IPS-15b (cell line): Measurements from ENCODE around the gene NSD1.

Experiments used
- H3K27me3 ChIP-seq: one replicate; pipeline ENCODE4 v1.6.1; 2013; ENCODE audit warnings: low read length; ENCODE audit not compliant: control insufficient read depth, insufficient read depth
- H3K36me3 ChIP-seq: one replicate; pipeline ENCODE4 v1.6.1; 2013; ENCODE audit warnings: low read length; ENCODE audit not compliant: control insufficient read depth, insufficient read depth
- H3K4me1 ChIP-seq: one replicate; pipeline ENCODE4 v1.6.1; 2013; ENCODE audit warnings: mild to moderate bottlenecking, low read length; ENCODE audit not compliant: control insufficient read depth, insufficient read depth
- H3K4me3 ChIP-seq: one replicate; pipeline ENCODE4 v1.5.1; 2013; ENCODE audit warnings: low read depth, low read length
- H3K9ac ChIP-seq: one replicate; pipeline ENCODE4 v1.6.1; 2013; ENCODE audit warnings: low read depth, mild to moderate bottlenecking, low read length
- H3K9me3 ChIP-seq: one replicate; pipeline ENCODE4 v1.6.1; 2013; ENCODE audit warnings: mild to moderate bottlenecking, low read length; ENCODE audit not compliant: control insufficient read depth, insufficient read depth

NSD1 gene

GRCh38 chr5:177288191-177288590, 154.6 kb downstream of the NSD1 start:
- Histone ChIP-seq H3K9ac (no peak overlapping the region), H3K4me3 (no peak overlapping the region), H3K36me3 (peaks cover 49% of the 10 kb centered on the region), H3K27me3 (no peaks in the 10 kb centered on the region), H3K9me3 (no peaks in the 10 kb centered on the region), H3K4me1 (no peaks in the 10 kb centered on the region)

DNA sequence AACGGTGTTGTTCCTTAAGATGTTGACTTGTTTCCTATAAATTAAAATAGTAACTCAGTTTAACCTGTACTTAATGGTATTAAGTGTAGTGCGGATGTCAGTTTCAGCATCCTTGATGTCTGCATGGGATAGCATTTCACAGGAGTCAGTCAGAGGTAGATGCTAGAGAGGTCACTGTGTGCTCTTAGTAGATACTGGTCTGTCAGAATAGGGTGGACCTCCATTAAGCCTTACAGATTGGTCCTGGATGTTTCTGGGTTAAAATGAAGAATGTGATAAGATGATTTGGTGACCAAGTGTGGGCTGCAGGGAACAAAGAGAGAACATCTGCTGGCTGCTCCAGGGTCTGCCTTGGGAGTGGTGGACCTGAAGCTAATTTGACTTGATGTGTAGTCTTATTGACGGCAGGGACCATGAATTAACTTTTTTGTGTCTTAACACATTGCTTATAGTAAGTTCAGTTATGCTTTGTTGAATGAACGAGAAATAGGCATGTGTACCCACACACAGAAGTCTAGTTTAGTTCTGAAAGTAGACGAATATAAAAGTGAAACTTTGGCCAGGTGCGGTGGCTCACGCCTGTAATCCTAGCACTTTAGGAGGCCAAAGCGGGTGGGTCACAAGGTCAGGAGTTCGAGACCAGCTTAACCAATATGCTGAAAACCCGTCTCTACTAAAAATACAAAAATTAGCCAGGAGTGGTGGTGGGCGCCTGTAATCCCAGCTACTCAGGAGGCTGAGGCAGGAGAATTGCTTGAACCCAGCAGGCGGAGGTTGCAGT, 157.4 kb downstream of the NSD1 start:
- Histone ChIP-seq H3K36me3 (peaks cover 62% of the 10 kb centered on the region), H3K9me3 (no peaks in the 10 kb centered on the region), H3K4me3 (no peak overlapping the region), H3K9ac (no peak overlapping the region), H3K4me1 (no peaks in the 10 kb centered on the region), H3K27me3 (no peaks in the 10 kb centered on the region)

GRCh38 chr5:177291735-177292134, 158.2 kb downstream of the NSD1 start:
- Histone ChIP-seq H3K4me3 (no peak overlapping the region), H3K4me1 (no peaks in the 10 kb centered on the region), H3K9me3 (no peaks in the 10 kb centered on the region), H3K9ac (no peak overlapping the region), H3K36me3 (peaks cover 61% of the 10 kb centered on the region), H3K27me3 (no peaks in the 10 kb centered on the region)

DNA sequence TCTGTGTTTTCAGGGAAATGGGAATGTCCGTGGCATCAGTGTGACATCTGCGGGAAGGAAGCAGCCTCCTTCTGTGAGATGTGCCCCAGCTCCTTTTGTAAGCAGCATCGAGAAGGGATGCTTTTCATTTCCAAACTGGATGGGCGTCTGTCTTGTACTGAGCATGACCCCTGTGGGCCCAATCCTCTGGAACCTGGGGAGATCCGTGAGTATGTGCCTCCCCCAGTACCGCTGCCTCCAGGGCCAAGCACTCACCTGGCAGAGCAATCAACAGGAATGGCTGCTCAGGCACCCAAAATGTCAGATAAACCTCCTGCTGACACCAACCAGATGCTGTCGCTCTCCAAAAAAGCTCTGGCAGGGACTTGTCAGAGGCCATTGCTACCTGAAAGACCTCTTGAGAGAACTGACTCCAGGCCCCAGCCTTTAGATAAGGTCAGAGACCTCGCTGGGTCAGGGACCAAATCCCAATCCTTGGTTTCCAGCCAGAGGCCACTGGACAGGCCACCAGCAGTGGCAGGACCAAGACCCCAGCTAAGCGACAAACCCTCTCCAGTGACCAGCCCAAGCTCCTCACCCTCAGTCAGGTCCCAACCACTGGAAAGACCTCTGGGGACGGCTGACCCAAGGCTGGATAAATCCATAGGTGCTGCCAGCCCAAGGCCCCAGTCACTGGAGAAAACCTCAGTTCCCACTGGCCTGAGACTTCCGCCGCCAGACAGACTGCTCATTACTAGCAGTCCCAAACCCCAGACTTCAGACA, 160.4 kb downstream of the NSD1 start:
- H3K4me3 ChIP-seq = no peak overlapping the region
- peaks cover 9% of the 10 kb centered on the region for H3K4me1 ChIP-seq
- no peaks in the 10 kb centered on the region for H3K9me3 ChIP-seq
- no peaks in the 10 kb centered on the region for H3K27me3 ChIP-seq
- H3K9ac ChIP-seq = no peak overlapping the region
- peaks cover 49% of the 10 kb centered on the region for H3K36me3 ChIP-seq

- H3K36me3 ChIP-seq = peaks cover 49% of the 10 kb centered on the region
- H3K4me3 ChIP-seq = no peak overlapping the region
- no peak overlapping the region for H3K9ac ChIP-seq
- H3K4me1 ChIP-seq = peaks cover 15% of the 10 kb centered on the region
- no peaks in the 10 kb centered on the region for H3K27me3 ChIP-seq
- no peaks in the 10 kb centered on the region for H3K9me3 ChIP-seq
Measured at GRCh38 chr5:177294632-177295031, 161.1 kb downstream of the NSD1 start.

- peaks cover 22% of the 10 kb centered on the region for H3K4me1 ChIP-seq
- H3K27me3 ChIP-seq = no peaks in the 10 kb centered on the region
- peaks cover 46% of the 10 kb centered on the region for H3K36me3 ChIP-seq
- H3K9me3 ChIP-seq = no peaks in the 10 kb centered on the region
- no peak overlapping the region for H3K9ac ChIP-seq
- no peak overlapping the region for H3K4me3 ChIP-seq
Measured at GRCh38 chr5:177295924-177296323, 162.4 kb downstream of the NSD1 start.

DNA sequence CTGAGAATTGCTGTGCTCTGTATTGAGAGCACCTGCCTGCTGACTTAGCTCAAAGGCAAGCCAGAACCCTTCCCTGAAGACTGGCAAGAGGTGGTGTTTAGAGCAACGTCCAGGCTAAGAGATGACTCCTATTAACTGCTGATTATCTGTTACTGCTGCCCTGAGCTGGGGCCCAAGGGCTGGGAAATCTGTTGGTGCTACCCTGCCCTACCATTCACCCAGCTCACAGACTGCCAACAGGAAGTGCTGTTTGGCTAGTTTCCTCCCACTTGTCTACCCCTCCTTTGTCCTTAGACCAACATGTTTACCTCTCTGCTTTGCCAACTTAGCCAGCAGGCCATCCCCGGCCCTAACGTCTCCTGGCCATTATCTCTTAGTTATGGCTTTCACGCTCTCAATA, 163.0 kb downstream of the NSD1 start:
- H3K27me3 ChIP-seq = no peaks in the 10 kb centered on the region
- no peaks in the 10 kb centered on the region for H3K9me3 ChIP-seq
- H3K4me1 ChIP-seq = peaks cover 22% of the 10 kb centered on the region
- no peak overlapping the region for H3K9ac ChIP-seq
- no peak overlapping the region for H3K4me3 ChIP-seq
- peaks cover 45% of the 10 kb centered on the region for H3K36me3 ChIP-seq

GRCh38 chr5:177297922-177298321, 164.3 kb downstream of the NSD1 start:
- Histone ChIP-seq H3K9me3 (no peaks in the 10 kb centered on the region), H3K9ac (no peak overlapping the region), H3K36me3 (peaks cover 40% of the 10 kb centered on the region), H3K4me3 (no peak overlapping the region), H3K27me3 (no peaks in the 10 kb centered on the region), H3K4me1 (peaks cover 22% of the 10 kb centered on the region)

- H3K27me3 ChIP-seq = no peaks in the 10 kb centered on the region
- H3K4me1 ChIP-seq = peaks cover 22% of the 10 kb centered on the region
- H3K9ac ChIP-seq = no peak overlapping the region
- peaks cover 25% of the 10 kb centered on the region for H3K36me3 ChIP-seq
- H3K9me3 ChIP-seq = no peaks in the 10 kb centered on the region
- H3K4me3 ChIP-seq = no peak overlapping the region
Measured at GRCh38 chr5:177299697-177300096, 166.1 kb downstream of the NSD1 start.

GRCh38 chr5:177300236-177300880, 166.8 kb downstream of the NSD1 start:
- H3K9ac ChIP-seq = no peak overlapping the region
- H3K36me3 ChIP-seq = peaks cover 25% of the 10 kb centered on the region
- H3K9me3 ChIP-seq = no peaks in the 10 kb centered on the region
- peaks cover 25% of the 10 kb centered on the region for H3K4me1 ChIP-seq
- no peak overlapping the region for H3K4me3 ChIP-seq
- no peaks in the 10 kb centered on the region for H3K27me3 ChIP-seq

DNA sequence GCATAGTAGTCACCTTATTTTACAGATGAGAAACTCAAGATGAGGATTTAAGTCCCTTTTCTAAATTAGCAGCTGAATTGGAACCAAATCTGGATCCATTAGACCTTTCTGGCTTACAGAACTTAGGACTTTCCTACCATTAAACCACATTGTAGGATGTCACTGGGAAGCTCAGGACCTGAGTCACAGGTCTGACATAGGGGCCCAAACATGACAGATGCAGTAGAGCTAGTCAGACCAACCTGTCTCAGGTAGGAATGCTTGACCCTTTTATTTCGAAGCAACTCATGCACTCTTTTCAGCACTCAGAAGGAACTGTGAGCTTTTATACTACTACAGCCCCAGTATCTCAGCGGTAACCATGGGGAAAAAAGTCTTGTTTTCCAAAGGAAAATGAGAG, 167.4 kb downstream of the NSD1 start:
- H3K9ac ChIP-seq = no peak overlapping the region
- H3K4me1 ChIP-seq = peaks cover 25% of the 10 kb centered on the region
- no peaks in the 10 kb centered on the region for H3K9me3 ChIP-seq
- H3K36me3 ChIP-seq = peaks cover 23% of the 10 kb centered on the region
- no peaks in the 10 kb centered on the region for H3K27me3 ChIP-seq
- no peak overlapping the region for H3K4me3 ChIP-seq
